ENCODE results near the gene FZR1. TPM values are rescaled to one million over a fixed set of nuclear protein-coding genes. Genes with fewer than 3 reads are reported as not detected.

Gene FZR1
- total RNA-seq, 4 donors from 2014 or later: 15.9 to 32.0 (median 21.0) TPM

DNA sequence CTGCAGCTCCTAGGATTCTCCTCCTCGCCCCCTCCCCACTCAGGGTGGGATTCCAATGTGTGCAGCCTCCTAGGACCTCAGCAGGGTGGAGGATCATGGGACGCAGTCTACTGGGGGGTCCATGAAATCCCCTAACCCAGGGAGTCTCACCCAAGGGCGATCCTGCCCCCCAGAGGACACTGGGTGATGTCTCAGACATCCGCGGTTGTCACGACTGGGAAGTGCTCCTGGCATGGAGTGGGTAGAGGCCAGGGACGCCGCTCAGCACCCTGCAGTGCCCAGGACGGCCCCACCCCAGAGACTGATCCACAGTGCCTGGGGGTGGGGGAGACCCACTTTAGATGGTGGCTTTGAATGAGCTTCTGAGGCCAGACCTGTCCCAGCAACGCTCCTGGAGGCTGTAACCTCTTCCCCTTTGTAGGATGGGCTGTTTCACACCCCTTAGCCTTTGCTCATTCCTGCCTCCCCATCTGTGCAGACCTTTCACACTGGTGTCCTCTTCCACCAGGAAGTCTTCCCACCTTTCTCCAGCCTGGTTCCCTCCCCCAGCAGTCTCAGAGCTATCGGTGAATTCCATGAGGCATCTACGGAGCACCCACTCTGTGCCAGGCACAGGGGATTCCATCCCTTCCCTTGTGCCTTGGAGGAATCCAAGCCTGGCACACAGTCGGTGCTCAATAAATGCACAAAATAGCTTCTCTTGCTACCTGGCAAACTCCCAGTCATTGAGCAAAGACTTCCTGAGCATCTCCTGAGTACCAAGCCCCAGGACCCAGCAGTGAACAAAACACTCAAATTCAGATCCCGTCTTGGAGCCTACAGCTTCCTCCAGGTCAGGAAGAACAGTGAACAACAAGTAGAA is 36.2 kb upstream of the FZR1 start:
- TF ChIP-seq, protein P1, sequence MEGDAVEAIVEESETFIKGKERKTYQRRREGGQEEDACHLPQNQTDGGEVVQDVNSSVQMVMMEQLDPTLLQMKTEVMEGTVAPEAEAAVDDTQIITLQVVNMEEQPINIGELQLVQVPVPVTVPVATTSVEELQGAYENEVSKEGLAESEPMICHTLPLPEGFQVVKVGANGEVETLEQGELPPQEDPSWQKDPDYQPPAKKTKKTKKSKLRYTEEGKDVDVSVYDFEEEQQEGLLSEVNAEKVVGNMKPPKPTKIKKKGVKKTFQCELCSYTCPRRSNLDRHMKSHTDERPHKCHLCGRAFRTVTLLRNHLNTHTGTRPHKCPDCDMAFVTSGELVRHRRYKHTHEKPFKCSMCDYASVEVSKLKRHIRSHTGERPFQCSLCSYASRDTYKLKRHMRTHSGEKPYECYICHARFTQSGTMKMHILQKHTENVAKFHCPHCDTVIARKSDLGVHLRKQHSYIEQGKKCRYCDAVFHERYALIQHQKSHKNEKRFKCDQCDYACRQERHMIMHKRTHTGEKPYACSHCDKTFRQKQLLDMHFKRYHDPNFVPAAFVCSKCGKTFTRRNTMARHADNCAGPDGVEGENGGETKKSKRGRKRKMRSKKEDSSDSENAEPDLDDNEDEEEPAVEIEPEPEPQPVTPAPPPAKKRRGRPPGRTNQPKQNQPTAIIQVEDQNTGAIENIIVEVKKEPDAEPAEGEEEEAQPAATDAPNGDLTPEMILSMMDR (IDR thresholded peaks at IDR 0.05 in 4 of 5, conservative IDR thresholded peaks at IDR 0.05 in 1 of 5): no peak
- TF ChIP-seq POLR2A (IDR thresholded peaks at IDR 0.05): no peak
- Histone ChIP-seq H3K4me3 (no peak overlapping the region), H3K27me3 (peaks cover 0 to 5% (median 0%) of the 10 kb centered on the region in 3 donors), H3K36me3 (no peaks in the 10 kb centered on the region), H3K9me3 (no peaks in the 10 kb centered on the region), H3K4me1 (peaks cover 0 to 5% of the 10 kb centered on the region in 2 donors), H3K27ac (peak overlapping the region in 3 of 4 donors; percentile 21 to 38 (median 33))
- peak; percentile 10 to 13 for ATAC-seq
- no peak for DNase-seq
- in situ Hi-C loops (cut with MboI; ENCODE audit: low sequenced_read_pairs in 4 of 4): loop anchor here (5.0 to 10.0 kb wide), 2 partner anchors 143 to 145 kb away; no protein-coding TSS in a partner anchor
- intact Hi-C loops (cut with DNase I; ENCODE audit: low total_unique reads): no loop called here

DNA sequence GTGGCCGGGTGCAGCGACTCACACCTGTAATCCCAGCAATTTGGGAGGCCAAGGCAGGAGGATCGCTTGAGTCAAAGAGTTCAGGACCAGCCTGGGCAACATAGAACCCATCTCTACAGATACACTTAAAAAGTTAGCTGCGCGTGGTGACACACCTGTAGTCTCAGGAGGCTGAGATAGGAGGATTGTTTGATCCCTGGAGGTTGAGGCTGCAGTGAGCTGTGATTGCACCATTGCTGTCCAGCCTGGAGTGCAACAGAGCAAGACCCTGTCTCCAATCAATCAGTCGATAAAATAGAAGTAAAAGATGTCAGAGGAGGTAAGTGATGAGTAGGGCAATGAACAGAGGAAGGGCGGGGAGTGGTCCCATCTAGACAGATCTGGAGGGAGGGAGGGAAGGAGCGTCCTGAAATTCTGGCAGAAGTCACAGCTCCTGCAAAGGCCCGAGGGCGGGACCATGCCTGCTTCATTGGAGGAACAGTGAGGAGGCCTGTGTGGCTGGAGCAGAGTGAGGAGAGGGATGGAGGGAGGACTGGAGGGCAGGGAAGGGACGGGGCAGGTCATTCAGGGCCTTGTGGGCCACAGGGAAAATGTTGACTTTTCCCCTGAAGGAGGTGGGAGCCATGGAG is 35.5 kb upstream of the FZR1 start:
- Histone ChIP-seq H3K27me3 (peaks cover 0 to 5% (median 0%) of the 10 kb centered on the region in 3 donors), H3K4me1 (peaks cover 0 to 5% of the 10 kb centered on the region in 2 donors), H3K36me3 (no peaks in the 10 kb centered on the region), H3K9me3 (no peaks in the 10 kb centered on the region), H3K27ac (peak overlapping the region in 1 of 4 donors; percentile 38), H3K4me3 (no peak overlapping the region)
- TF ChIP-seq, protein P1 (IDR thresholded peaks at IDR 0.05 in 4 of 5, conservative IDR thresholded peaks at IDR 0.05 in 1 of 5): no peak
- no peak for TF ChIP-seq POLR2A (IDR thresholded peaks at IDR 0.05)
- in situ Hi-C loops (cut with MboI; ENCODE audit: low sequenced_read_pairs in 4 of 4): loop anchor here (5.0 to 10.0 kb wide), 2 partner anchors 143 to 146 kb away; no protein-coding TSS in a partner anchor
- DNase-seq (no peak), ATAC-seq (peak; percentile 0 to 7)
- intact Hi-C loops (cut with DNase I; ENCODE audit: low total_unique reads): no loop called here

DNA sequence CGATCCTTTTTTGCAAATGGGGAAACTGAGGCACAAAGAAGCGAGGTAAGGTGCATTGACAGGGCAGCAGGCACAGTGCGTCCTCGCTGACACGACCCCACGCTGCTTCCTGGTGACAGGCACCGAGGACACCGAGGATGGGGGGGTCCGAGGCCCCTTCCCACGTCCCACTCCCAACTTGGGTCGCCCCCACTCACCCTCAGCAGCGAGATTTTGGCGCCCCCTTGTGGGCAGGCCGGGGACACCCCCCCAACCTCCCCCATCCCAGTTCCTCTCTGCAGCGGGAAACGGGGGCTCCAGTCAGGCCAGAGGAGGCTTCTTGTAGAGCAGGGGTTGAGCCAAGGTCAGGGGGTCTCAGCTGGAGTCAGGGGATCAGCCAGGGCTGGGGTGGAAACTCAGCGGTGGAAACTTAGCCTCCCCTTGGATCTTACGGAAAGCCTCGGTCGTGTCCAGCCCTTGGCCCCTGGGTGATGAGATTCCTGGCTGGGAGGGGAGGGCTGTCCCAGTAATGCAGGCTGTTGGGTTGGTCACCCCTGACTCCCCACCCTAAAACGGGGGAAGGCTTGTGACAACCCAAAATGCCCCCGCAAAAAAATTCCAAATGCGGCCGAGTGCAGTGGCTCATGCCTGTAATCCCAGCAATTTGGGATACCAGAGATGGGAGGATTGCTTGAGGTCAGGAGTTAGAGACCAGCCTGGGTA is 34.0 kb upstream of the FZR1 start:
- peak in 1 of 2 donors; percentile 39 for DNase-seq
- Histone ChIP-seq H3K4me3 (no peak overlapping the region), H3K27ac (no peak overlapping the region), H3K9me3 (no peaks in the 10 kb centered on the region), H3K36me3 (no peaks in the 10 kb centered on the region), H3K27me3 (peaks cover 0 to 10% (median 0%) of the 10 kb centered on the region in 3 donors), H3K4me1 (no peaks in the 10 kb centered on the region)
- in situ Hi-C loops (cut with MboI; ENCODE audit: low sequenced_read_pairs in 4 of 4): loop anchor here (5.0 to 10.0 kb wide), 2 partner anchors 145 to 147 kb away; no protein-coding TSS in a partner anchor
- peak; percentile 24 to 28 for ATAC-seq
- TF ChIP-seq, protein P1 (IDR thresholded peaks at IDR 0.05 in 4 of 5, conservative IDR thresholded peaks at IDR 0.05 in 1 of 5): peak; percentile 91 to 95 (median 94)
- no peak for TF ChIP-seq POLR2A (IDR thresholded peaks at IDR 0.05)
- intact Hi-C loops (cut with DNase I; ENCODE audit: low total_unique reads): loop anchor here (1.0 kb wide), 2 partner anchors 145 to 167 kb away; no protein-coding TSS in a partner anchor

DNA sequence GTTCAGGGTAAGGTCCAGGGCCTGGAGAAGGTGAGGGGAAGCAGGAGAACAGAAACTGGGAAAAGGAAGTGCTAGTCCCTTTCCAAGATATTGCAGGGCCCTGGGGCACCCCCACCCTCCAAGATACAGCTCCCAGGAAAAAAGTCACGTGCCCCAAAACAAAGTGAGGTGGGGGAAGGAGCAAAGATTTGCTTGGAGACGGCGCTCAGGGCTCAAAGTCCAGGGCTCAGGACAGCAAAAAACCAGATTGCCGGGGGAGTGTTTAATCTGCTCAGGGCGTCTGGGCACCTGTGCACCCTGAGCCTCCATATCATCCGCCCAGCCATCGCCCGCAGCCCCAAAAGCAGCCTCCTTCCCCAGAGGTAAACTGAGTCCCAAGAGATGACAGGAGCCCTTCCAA is 32.1 kb upstream of the FZR1 start:
- peaks cover 0 to 10% (median 0%) of the 10 kb centered on the region in 3 donors for H3K27me3 ChIP-seq
- intact Hi-C loops (cut with DNase I; ENCODE audit: low total_unique reads) (no loop called here), in situ Hi-C loops (cut with MboI; ENCODE audit: low sequenced_read_pairs in 4 of 4) (loop anchor here (5.0 to 10.0 kb wide), 2 partner anchors 147 to 149 kb away; no protein-coding TSS in a partner anchor)
- no peaks in the 10 kb centered on the region for H3K4me1 ChIP-seq
- H3K36me3 ChIP-seq: no peaks in the 10 kb centered on the region
- no peak overlapping the region for H3K4me3 ChIP-seq
- no peak for ATAC-seq
- TF ChIP-seq, protein P1 (IDR thresholded peaks at IDR 0.05 in 4 of 5, conservative IDR thresholded peaks at IDR 0.05 in 1 of 5): no peak
- TF ChIP-seq POLR2A (IDR thresholded peaks at IDR 0.05): no peak
- DNase-seq: no peak
- no peaks in the 10 kb centered on the region for H3K9me3 ChIP-seq
- H3K27ac ChIP-seq: no peak overlapping the region

All from gastrocnemius medialis (tissue), 4 donors.